B cell (primary cell): ENCODE results near the gene NFAT5. TPM values are rescaled to one million over a fixed set of nuclear protein-coding genes. Genes with fewer than 3 reads are reported as not detected.

ENCODE experiments used
- ATAC-seq: fragments of 200-7000 bp; cut with Tn5 transposase; one replicate; pipeline ENCODE4 v1.10.0; 2021; ENCODE audit warnings: low read depth, mild to moderate bottlenecking, moderate number of reproducible peaks, moderate library complexity
- CTCF ChIA-PET: fragments of 350-600 bp; sonication (Branson Sonifier 250); formaldehyde crosslinking; loops from one replicate; lab custom pipeline; 2021; ENCODE audit warnings: antibody characterized with exemption, inconsistent platforms; lab: Charles Lee
- POLR2A ChIA-PET: fragments of 350-600 bp; sonication (Branson Sonifier 250); formaldehyde crosslinking; loops from one replicate; lab custom pipeline; 2021; ENCODE audit warnings: antibody characterized with exemption; lab: Charles Lee
- DNase-seq: peaks from one replicate; pipeline ENCODE4 v3.0.0; 2013
- H2AFZ ChIP-seq: 2 replicates; pipeline ENCODE4 v1.6.1; 2012; ENCODE audit warnings: mild to moderate bottlenecking, low read depth, low read length; ENCODE audit not compliant: insufficient read depth, poor library complexity, severe bottlenecking
- H3K27ac ChIP-seq, 2 donors: 1 replicate in 1 of 2; 2 replicates in 1 of 2; pipeline ENCODE4 v1.5.1; 2012 to 2013; ENCODE audit warnings: low read length in 2 of 2, mild to moderate bottlenecking in 2 of 2, moderate library complexity in 1 of 2
- H3K27me3 ChIP-seq, 4 experiments: fragments of 200-600 bp in 1 of 4; sonication (generic) in 1 of 4; replicated peaks in 1 of 4; 1 replicate in 2 of 4; 2 replicates in 2 of 4; pipeline versions ENCODE4 v1.6.1 to v1.7.0; 2013 to 2016; ENCODE audit warnings: low read length in 3 of 4, mild to moderate bottlenecking in 2 of 4, mixed read lengths in 1 of 4, moderate library complexity in 1 of 4; ENCODE audit not compliant: insufficient read depth in 4 of 4, control insufficient read depth in 3 of 4; ENCODE audit errors: control extremely low read depth in 1 of 4
- H3K36me3 ChIP-seq, 2 experiments: replicated peaks in 1 of 2; 1 replicate in 1 of 2; 2 replicates in 1 of 2; pipeline versions ENCODE4 v1.6.1 to v1.7.1; 2013; ENCODE audit warnings: low read length in 1 of 2; ENCODE audit not compliant: insufficient read depth in 2 of 2, control insufficient read depth in 1 of 2; ENCODE audit errors: control extremely low read depth in 1 of 2, extremely low read depth in 1 of 2
- H3K4me1 ChIP-seq, 2 donors: fragments of 200-600 bp in 1 of 2; sonication (generic) in 1 of 2; 1 replicate in 1 of 2; 2 replicates in 1 of 2; pipeline versions ENCODE4 v1.5.1 to v1.6.1; 2013 to 2017; ENCODE audit warnings: low read length in 2 of 2; ENCODE audit not compliant: control insufficient read depth in 2 of 2, insufficient read depth in 2 of 2
- H3K4me2 ChIP-seq: replicated peaks from 2 replicates; pipeline ENCODE3; 2012; ENCODE audit warnings: mild to moderate bottlenecking, low read depth, low read length; ENCODE audit not compliant: poor library complexity, severe bottlenecking
- H3K4me3 ChIP-seq, 5 experiments: fragments of 200-600 bp in 1 of 5; sonication (generic) in 1 of 5; 1 replicate in 3 of 5; 2 replicates in 2 of 5; pipeline versions ENCODE4 v1.5.1 to v1.7.0; 2011 to 2016; ENCODE audit warnings: low read length in 4 of 5, mild to moderate bottlenecking in 4 of 5, low read depth in 2 of 5, control low read depth in 1 of 5, moderate library complexity in 1 of 5; ENCODE audit not compliant: insufficient read depth in 1 of 5; ENCODE audit errors: control extremely low read depth in 1 of 5, extremely low read depth in 1 of 5
- H3K79me2 ChIP-seq: fragments of 200-600 bp; sonication (generic); one replicate; pipeline ENCODE4 v1.6.0; 2016; ENCODE audit warnings: low read length; ENCODE audit not compliant: control insufficient read depth, insufficient read depth
- H3K9ac ChIP-seq: fragments of 200-600 bp; sonication (generic); 2 replicates; pipeline ENCODE4 v1.6.1; 2017; ENCODE audit warnings: mild to moderate bottlenecking, low read length, moderate library complexity
- H3K9me3 ChIP-seq, 3 donors: one replicate each; pipeline versions ENCODE4 v1.6.1 to v1.7.1; 2013; ENCODE audit warnings: low read length in 2 of 3; ENCODE audit not compliant: control insufficient read depth in 2 of 3, insufficient read depth in 1 of 3; ENCODE audit errors: control extremely low read depth in 1 of 3
- H4K20me1 ChIP-seq: 2 replicates; pipeline ENCODE4 v1.6.0; 2012; ENCODE audit warnings: mild to moderate bottlenecking, low read length; ENCODE audit not compliant: insufficient read depth, control insufficient read depth, poor library complexity, severe bottlenecking
- H3K27ac Mint-ChIP-seq: one replicate; pipeline ENCODE4 v1.8.0; 2021; ENCODE audit warnings: mixed read lengths
- H3K27me3 Mint-ChIP-seq: one replicate; pipeline ENCODE4 v1.8.0; 2021; ENCODE audit warnings: mixed read lengths
- H3K4me1 Mint-ChIP-seq: one replicate; pipeline ENCODE4 v1.8.0; 2021; ENCODE audit warnings: mixed read lengths
- H3K4me3 Mint-ChIP-seq: one replicate; pipeline ENCODE4 v1.8.0; 2021; ENCODE audit warnings: mixed read lengths
- H3K9me3 Mint-ChIP-seq: one replicate; pipeline ENCODE4 v1.8.0; 2022; ENCODE audit warnings: mixed read lengths; ENCODE audit not compliant: insufficient read depth
- CTCF ChIP-seq: fragments of 200-600 bp; IDR thresholded peaks from one replicate; pipeline ENCODE4 v1.8.0; 2022; ENCODE audit warnings: antibody characterized with exemption, mild to moderate bottlenecking
- EZH2 ChIP-seq: IDR thresholded peaks from 2 replicates; pipeline ENCODE4 v1.6.1; 2012; ENCODE audit warnings: borderline replicate concordance, low read depth, mild to moderate bottlenecking, moderate library complexity, low read length; ENCODE audit not compliant: insufficient read depth, poor library complexity, severe bottlenecking
- WGBS: methylation state at CpG from one replicate; pipeline ENCODE4 v1.1.5; 2013; ENCODE audit warnings: missing lambda C conversion rate; ENCODE audit not compliant: insufficient coverage; 5-methylcytosine and 5-hydroxymethylcytosine counted together
- intact Hi-C: fragments of 100-400 bp; cut with micrococcal nuclease; formaldehyde crosslinking; loops from one replicate; pipeline ENCODE4 v1.10.0; 2022
- polyA plus RNA-seq: library from polyadenylated mRNA; depleted of rRNA; stranded (reverse); fragments of >200 nt; gene quantifications from 2 replicates; pipeline ENCODE4 v1.2.3, GENCODE V29; 2012
- total RNA-seq, 2 donors: library from RNA; stranded (reverse); fragments of 120-200 nt in 1 of 2; gene quantifications; 1 replicate in 1 of 2; 2 replicates in 1 of 2; pipeline versions ENCODE4 v1.2.3 to v1.2.4, GENCODE V29; 2013 to 2022

The NFAT5 gene
- total and polyA plus RNA-seq, 2 donors (not counting 1 experiment from before 2014, with no cell fraction given) = 6.3 to 50.0 TPM

DNA sequence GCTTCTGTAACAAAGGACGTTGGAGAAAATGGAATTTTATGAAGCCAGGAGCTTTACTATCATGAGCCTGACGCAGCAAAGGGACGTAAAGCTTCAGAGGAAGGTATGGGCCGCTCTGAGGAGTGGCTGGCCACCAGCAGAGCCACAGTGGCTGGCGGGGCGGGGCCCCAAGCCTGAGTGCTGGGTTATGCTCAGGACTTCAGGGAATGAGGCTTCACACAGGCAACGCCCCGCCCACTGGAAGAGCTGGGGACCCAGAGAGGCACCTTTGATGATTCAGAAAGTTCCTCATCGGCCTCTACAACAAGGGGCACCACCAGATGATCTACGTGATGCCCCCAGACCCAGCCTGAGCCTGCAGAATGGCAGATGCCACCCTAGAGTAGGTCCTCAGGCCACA, 180.2 kb downstream of the NFAT5 start:
- ChIA-PET CTCF (no interaction called here), POLR2A (no interaction called here)
- WGBS = 94% methylated on average over 9 of the region's 10 CpGs
- no peak overlapping the region for H2AFZ ChIP-seq
- H3K9me3 Mint-ChIP-seq = no peaks in the 10 kb centered on the region
- no peak overlapping the region for H3K4me2 ChIP-seq
- H3K4me1 ChIP-seq = no peaks in the 10 kb centered on the region
- H3K27ac ChIP-seq = no peak overlapping the region
- no peak for ATAC-seq
- intact Hi-C loops = no loop called here
- H3K4me3 Mint-ChIP-seq = no peak overlapping the region
- no peaks in the 10 kb centered on the region for H3K9me3 ChIP-seq
- H3K4me3 ChIP-seq = no peak overlapping the region
- no peaks in the 10 kb centered on the region for H3K4me1 Mint-ChIP-seq
- peaks cover 12% of the 10 kb centered on the region for H4K20me1 ChIP-seq
- no peak for DNase-seq
- no peaks in the 10 kb centered on the region for H3K27me3 Mint-ChIP-seq
- H3K27ac Mint-ChIP-seq = no peak overlapping the region
- TF ChIP-seq CTCF = no peak
- TF ChIP-seq EZH2 = no peak
- H3K79me2 ChIP-seq = peaks cover 17% of the 10 kb centered on the region
- H3K9ac ChIP-seq = no peak overlapping the region
- no peaks in the 10 kb centered on the region for H3K27me3 ChIP-seq
- peaks cover 1 to 87% of the 10 kb centered on the region in 2 experiments for H3K36me3 ChIP-seq

GRCh38 chr16:69747115-69747514, 181.3 kb downstream of the NFAT5 start:
- peaks cover 1% of the 10 kb centered on the region for H3K4me1 Mint-ChIP-seq
- H3K27me3 Mint-ChIP-seq = no peaks in the 10 kb centered on the region
- Histone ChIP-seq H3K4me1 (no peaks in the 10 kb centered on the region), H3K79me2 (peaks cover 24% of the 10 kb centered on the region), H3K4me2 (no peak overlapping the region), H3K27me3 (no peaks in the 10 kb centered on the region), H3K27ac (no peak overlapping the region), H3K4me3 (no peak overlapping the region), H3K9me3 (no peaks in the 10 kb centered on the region), H3K36me3 (peaks cover 1 to 82% of the 10 kb centered on the region in 2 experiments), H2AFZ (no peak overlapping the region), H4K20me1 (peaks cover 12% of the 10 kb centered on the region), H3K9ac (no peak overlapping the region)
- ATAC-seq (no peak), DNase-seq (no peak)
- H3K27ac Mint-ChIP-seq = no peak overlapping the region
- CTCF ChIA-PET = no interaction called here
- POLR2A ChIA-PET = no interaction called here
- intact Hi-C loops = no loop called here
- no peak overlapping the region for H3K4me3 Mint-ChIP-seq
- H3K9me3 Mint-ChIP-seq = no peaks in the 10 kb centered on the region
- 100% methylated on average over 1 of the region's 8 CpGs for WGBS
- TF ChIP-seq CTCF = no peak
- no peak for TF ChIP-seq EZH2
